HEK293T (cell line): ENCODE results near the gene IER5.

Experiments
- ARNT ChIP-seq: fragments of 450-650 bp; IDR thresholded peaks from 2 replicates; pipeline ENCODE4 v1.6.1; 2017; ENCODE audit warnings: mild to moderate bottlenecking
- BHLHE40 ChIP-seq: fragments of 450-650 bp; IDR thresholded peaks from 2 replicates; pipeline ENCODE4 v1.6.1; 2016; ENCODE audit warnings: mild to moderate bottlenecking, moderate library complexity, borderline replicate concordance
- CTBP1 ChIP-seq: fragments of 450-650 bp; IDR thresholded peaks from 2 replicates; pipeline ENCODE4 v1.6.1; 2016; ENCODE audit warnings: borderline replicate concordance
- FOXA1 ChIP-seq: fragments of 450-650 bp; IDR thresholded peaks from 2 replicates; pipeline ENCODE4 v1.6.1; 2016; ENCODE audit warnings: mild to moderate bottlenecking
- FOXK2 ChIP-seq: fragments of 450-650 bp; IDR thresholded peaks from 2 replicates; pipeline ENCODE4 v1.6.1; 2016; ENCODE audit warnings: mild to moderate bottlenecking
- FOXM1 ChIP-seq: fragments of 450-650 bp; IDR thresholded peaks from 2 replicates; pipeline ENCODE4 v1.6.1; 2017; ENCODE audit warnings: mild to moderate bottlenecking, borderline replicate concordance
- L3MBTL2 ChIP-seq: fragments of 450-650 bp; conservative IDR thresholded peaks from 2 replicates; pipeline ENCODE4 v1.6.1; 2016; ENCODE audit warnings: mild to moderate bottlenecking
- NFRKB ChIP-seq: fragments of 450-650 bp; IDR thresholded peaks from 2 replicates; pipeline ENCODE4 v1.6.1; 2016; ENCODE audit warnings: mild to moderate bottlenecking, moderate library complexity
- SP1 ChIP-seq: fragments of 450-650 bp; IDR thresholded peaks from 2 replicates; pipeline ENCODE4 v1.6.1; 2017
- TARDBP ChIP-seq: fragments of 450-650 bp; IDR thresholded peaks from 2 replicates; pipeline ENCODE4 v1.6.1; 2016

DNA sequence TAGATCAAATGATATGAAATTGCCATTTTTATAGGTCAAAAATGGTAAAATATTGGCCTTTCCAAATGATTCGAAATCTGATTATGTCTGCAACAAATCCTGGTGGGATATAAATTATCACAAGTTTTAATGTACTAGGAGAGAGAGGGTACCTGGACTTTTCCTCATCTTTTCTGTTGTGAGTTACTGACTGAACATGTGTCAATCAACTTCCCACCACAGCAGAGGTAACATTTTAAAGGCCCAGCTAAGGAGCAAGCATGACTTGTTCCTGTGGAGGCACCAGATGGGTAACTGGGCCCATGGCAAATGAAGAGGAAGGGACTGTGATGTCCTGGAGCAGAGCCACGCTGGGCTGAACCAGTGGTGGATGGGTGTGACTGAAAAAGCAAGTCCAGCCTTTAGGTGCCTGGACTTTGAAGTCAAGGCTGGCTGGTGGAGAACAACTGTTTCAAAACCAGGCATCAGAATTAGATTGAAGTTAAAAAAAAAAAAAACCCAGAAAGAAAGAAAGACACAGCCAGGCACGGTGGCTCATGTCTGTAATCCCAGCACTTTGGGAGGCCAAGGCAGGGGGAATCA lies 48.1 kb upstream of the IER5 start:
- TF ChIP-seq L3MBTL2: no peak
- TF ChIP-seq FOXA1: no peak
- TF ChIP-seq BHLHE40: no peak
- no peak for TF ChIP-seq FOXK2
- no peak for TF ChIP-seq NFRKB
- no peak for TF ChIP-seq CTBP1
- TF ChIP-seq FOXM1: no peak
- TF ChIP-seq TARDBP: no peak
- no peak for TF ChIP-seq ARNT
- TF ChIP-seq SP1: no peak
